Activated CD4-positive, alpha-beta T cell treated with anti-CD3 and anti-CD28 coated beads, Interleukin-2, amount 10 ng/mL, durations not matched to agents 7 days and 5 days (primary cell): ENCODE results near the gene MMP27. TPM values are rescaled to one million over a fixed set of nuclear protein-coding genes. Genes with fewer than 3 reads are reported as not detected.

ENCODE experiments used
- CTCF ChIA-PET: fragments of 350-600 bp; sonication (Branson Sonifier 250); formaldehyde crosslinking; loops from one replicate; lab custom pipeline; 2021; ENCODE audit warnings: antibody characterized with exemption; lab: Charles Lee
- POLR2A ChIA-PET: fragments of 350-600 bp; sonication (Branson Sonifier 250); formaldehyde crosslinking; loops from one replicate; lab custom pipeline; 2021; ENCODE audit warnings: antibody characterized with exemption; lab: Charles Lee
- DNase-seq: peaks from one replicate; pipeline ENCODE4 v3.0.0-alpha.2; 2020
- H3K27ac Mint-ChIP-seq: one replicate; pipeline ENCODE4 v1.8.0; 2021; ENCODE audit warnings: mild to moderate bottlenecking, moderate library complexity, mixed read lengths
- H3K27me3 Mint-ChIP-seq: one replicate; pipeline ENCODE4 v1.8.0; 2021; ENCODE audit warnings: mixed read lengths
- H3K36me3 Mint-ChIP-seq: one replicate; pipeline ENCODE4 v1.8.0; 2021; ENCODE audit warnings: low read depth, mixed read lengths
- H3K4me1 Mint-ChIP-seq: one replicate; pipeline ENCODE4 v1.8.0; 2021; ENCODE audit warnings: mixed read lengths
- H3K4me3 Mint-ChIP-seq: one replicate; pipeline ENCODE4 v1.8.0; 2021; ENCODE audit warnings: mild to moderate bottlenecking, moderate library complexity, mixed read lengths
- H3K9me3 Mint-ChIP-seq: one replicate; pipeline ENCODE4 v1.8.0; 2021; ENCODE audit warnings: mixed read lengths
- total RNA-seq, 2 experiments: library from RNA; stranded (reverse); gene quantifications; one replicate each; pipeline ENCODE4 v1.2.3, GENCODE V29; 2021

MMP27 gene
- total RNA-seq, 2 experiments from 2014 or later: not detected

- Mint-ChIP-seq H3K36me3 (no peaks in the 10 kb centered on the region), H3K4me3 (no peak overlapping the region), H3K27ac (no peak overlapping the region), H3K4me1 (no peaks in the 10 kb centered on the region), H3K9me3 (no peaks in the 10 kb centered on the region), H3K27me3 (peaks cover 13% of the 10 kb centered on the region)
- CTCF ChIA-PET: no interaction called here
- DNase-seq: no peak
- POLR2A ChIA-PET: no interaction called here
These were observed 14.2 kb upstream of the MMP27 start for GRCh38 chr11:102719620-102720277.

DNA sequence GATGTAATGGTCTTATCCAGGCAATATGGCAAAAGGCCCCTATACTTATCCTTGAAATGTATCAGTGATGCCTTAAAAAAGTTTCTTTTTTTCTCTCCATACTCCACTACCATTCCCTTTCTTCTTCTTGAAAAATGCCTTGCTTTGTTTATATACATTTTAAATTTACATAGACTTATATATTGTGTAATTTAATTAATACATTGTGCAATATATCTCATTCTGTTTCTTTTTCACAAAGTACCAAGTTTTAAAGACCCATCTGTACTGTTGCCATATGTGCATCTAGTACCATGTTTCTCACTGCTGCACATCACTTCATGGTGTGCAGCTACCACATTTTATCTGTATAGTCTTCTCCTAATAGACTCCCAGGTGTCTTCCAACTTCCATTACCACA is 11.7 kb upstream of the MMP27 start:
- Mint-ChIP-seq H3K27ac (no peak overlapping the region), H3K27me3 (peaks cover 16% of the 10 kb centered on the region), H3K4me1 (no peaks in the 10 kb centered on the region), H3K36me3 (no peaks in the 10 kb centered on the region), H3K9me3 (no peaks in the 10 kb centered on the region), H3K4me3 (no peak overlapping the region)
- DNase-seq: no peak
- CTCF ChIA-PET: no interaction called here
- POLR2A ChIA-PET: no interaction called here

DNA sequence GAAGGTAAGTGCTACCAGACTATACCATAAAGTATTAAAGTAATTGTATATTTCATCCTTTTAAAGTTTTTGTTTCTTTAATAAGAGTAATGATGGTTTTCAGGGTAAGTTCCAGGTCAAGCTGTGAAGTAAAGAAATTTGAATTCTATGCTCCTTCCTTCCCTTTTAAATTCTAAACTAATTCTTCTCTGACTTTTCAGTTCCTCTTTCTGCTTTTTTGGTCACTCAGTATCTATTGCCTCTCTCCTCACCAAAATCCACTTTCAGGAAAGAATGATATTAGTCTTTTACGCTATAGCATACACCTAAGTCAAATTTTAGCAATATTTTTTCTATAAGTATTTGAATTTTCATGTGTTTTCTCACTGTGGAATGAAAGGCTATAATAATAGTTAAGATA is 11.0 kb upstream of the MMP27 start:
- no peak for DNase-seq
- no peak overlapping the region for H3K4me3 Mint-ChIP-seq
- no peak overlapping the region for H3K27ac Mint-ChIP-seq
- no peaks in the 10 kb centered on the region for H3K36me3 Mint-ChIP-seq
- H3K27me3 Mint-ChIP-seq: peaks cover 16% of the 10 kb centered on the region
- ChIA-PET CTCF (no interaction called here), POLR2A (no interaction called here)
- H3K4me1 Mint-ChIP-seq: no peaks in the 10 kb centered on the region
- no peaks in the 10 kb centered on the region for H3K9me3 Mint-ChIP-seq

DNA sequence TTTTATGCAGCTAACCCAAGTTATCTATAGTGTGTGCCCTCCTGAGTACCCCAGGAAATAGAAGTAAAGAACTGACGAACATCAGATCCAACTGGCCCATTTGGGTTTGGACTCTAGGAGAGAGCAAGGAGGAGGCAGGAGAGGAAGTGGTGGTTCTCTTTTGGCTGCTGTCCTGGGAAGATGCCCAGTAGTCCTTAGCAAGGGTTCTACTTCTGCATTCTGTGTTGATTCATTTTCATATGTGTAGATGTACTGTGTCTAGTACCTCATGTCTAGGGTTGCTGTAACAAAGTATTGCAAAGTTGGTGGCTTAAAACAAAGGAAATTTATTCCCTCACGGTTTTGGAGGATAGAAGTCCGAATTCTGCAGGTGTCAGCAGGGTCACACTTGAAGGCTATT is 6.6 kb upstream of the MMP27 start:
- CTCF ChIA-PET: interaction anchor here (1.5 kb wide), 1 partner anchor 9 kb away, joined by 3 read pairs; no protein-coding TSS in a partner anchor

DNA sequence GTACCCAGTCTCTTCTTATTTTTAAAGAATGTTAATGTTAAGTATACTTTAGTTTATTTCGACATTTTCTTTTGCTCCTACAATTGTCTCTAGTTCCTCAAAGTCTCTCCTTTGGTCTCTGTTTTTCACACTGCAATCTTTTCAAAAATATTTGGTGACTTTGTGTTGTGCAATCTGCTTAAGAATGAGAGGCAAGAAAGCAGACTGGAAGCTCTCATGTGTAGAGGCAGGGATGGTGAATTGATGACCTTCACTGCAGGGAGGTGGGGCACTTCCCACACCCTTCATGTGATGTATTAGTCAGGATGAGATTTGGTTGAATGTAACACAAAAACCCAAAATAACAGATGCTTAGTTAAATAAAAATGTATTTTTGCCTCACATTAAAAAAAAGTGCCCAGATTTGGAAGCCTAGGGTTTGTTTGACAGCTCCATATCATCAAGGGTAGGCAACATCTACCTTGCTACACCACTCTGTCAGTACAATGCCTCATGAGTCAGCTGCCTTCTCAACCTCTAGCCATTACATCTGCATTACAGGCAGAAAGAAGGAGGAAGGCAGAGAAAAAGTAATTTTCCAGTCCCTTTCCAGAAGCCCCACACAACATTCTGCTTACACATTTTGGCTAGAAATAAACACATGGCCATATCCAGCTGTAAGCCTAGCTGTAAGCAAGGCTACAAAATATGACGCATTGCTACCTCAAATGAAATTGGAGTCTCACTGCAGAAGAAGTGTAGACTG is 3.8 kb upstream of the MMP27 start:
- H3K27ac Mint-ChIP-seq: no peak overlapping the region
- no peaks in the 10 kb centered on the region for H3K36me3 Mint-ChIP-seq
- peaks cover 21% of the 10 kb centered on the region for H3K27me3 Mint-ChIP-seq
- CTCF ChIA-PET: no interaction called here
- H3K9me3 Mint-ChIP-seq: no peaks in the 10 kb centered on the region
- DNase-seq: no peak
- POLR2A ChIA-PET: interaction anchor here (0.7 kb wide), 1 partner anchor 92 kb away, joined by 3 read pairs; no protein-coding TSS in a partner anchor
- H3K4me3 Mint-ChIP-seq: no peak overlapping the region
- no peaks in the 10 kb centered on the region for H3K4me1 Mint-ChIP-seq

More for the DNA sequence above, 6.6 kb upstream of the MMP27 start:
- POLR2A ChIA-PET: no interaction called here
- H3K36me3 Mint-ChIP-seq: no peaks in the 10 kb centered on the region
- H3K27ac Mint-ChIP-seq: no peak overlapping the region
- no peaks in the 10 kb centered on the region for H3K9me3 Mint-ChIP-seq
- H3K27me3 Mint-ChIP-seq: peaks cover 20% of the 10 kb centered on the region
- no peak overlapping the region for H3K4me3 Mint-ChIP-seq
- H3K4me1 Mint-ChIP-seq: no peaks in the 10 kb centered on the region
- DNase-seq: no peak

- Mint-ChIP-seq H3K4me3 (no peak overlapping the region), H3K9me3 (no peaks in the 10 kb centered on the region), H3K4me1 (peaks cover 6% of the 10 kb centered on the region), H3K27me3 (peaks cover 24% of the 10 kb centered on the region), H3K27ac (no peak overlapping the region), H3K36me3 (no peaks in the 10 kb centered on the region)
- ChIA-PET POLR2A (no interaction called here), CTCF (no interaction called here)
- DNase-seq: no peak
These were observed 3.1 kb upstream of the MMP27 start for GRCh38 chr11:102708654-102709053.

DNA sequence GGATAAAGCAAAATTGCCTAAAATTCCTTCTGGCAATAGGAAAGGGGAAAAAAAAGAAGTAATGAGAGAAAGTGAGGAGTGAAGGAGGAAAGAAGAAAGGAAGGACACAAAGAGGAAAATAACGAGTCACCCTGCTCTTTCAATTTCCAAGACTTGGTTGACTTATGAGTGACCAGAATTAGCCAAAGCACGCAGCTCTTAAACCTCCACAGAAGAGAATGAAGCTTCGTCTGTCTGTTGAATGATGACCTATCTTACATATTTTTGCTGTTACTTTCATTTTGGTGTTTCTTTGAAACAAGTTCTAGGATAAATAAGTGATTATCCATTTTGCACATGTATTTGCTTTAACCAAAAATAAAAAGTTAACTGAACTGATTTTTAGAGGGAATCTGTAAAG is 728 bp downstream of the MMP27 start:
- ChIA-PET CTCF (no interaction called here), POLR2A (no interaction called here)
- Mint-ChIP-seq H3K27me3 (peaks cover 18% of the 10 kb centered on the region), H3K4me1 (peaks cover 6% of the 10 kb centered on the region), H3K4me3 (no peak overlapping the region), H3K9me3 (no peaks in the 10 kb centered on the region), H3K27ac (no peak overlapping the region), H3K36me3 (no peaks in the 10 kb centered on the region)
- no peak for DNase-seq

DNA sequence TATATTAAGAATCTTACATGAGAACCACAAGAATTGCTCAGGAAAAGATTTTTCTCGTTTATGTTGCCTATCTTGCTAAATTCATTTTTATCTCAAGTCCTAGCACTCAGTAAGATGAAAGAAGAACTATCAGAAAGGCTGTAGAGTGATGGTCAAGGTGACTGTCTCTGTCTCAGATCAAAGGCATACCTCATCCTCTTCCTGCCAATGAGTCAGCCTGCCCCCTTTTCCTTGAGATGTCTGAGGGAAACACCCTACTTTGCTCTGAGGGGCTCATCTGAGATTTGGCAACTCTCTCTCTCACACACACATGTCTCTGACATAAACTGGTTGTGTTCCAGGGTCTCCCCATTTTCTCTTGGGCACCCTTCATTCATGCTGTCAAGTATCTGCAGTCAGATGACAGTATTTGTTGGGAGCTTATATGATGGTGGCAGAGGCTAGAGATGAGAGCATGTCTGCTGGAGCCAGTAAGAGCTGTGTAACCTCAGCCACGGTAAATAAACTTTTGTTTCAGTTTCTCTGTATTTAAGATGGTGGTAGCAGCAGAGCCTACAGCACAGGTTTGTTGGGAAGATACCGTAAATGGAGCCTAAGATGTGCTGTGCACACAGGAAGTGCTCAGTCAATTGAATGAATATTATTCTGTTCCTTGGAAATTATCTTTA is 1.6 kb downstream of the MMP27 start:
- no peak overlapping the region for H3K4me3 Mint-ChIP-seq

GRCh38 chr11:102695201-102695600 is 10.4 kb downstream of the MMP27 start:
- no peaks in the 10 kb centered on the region for H3K4me1 Mint-ChIP-seq
- H3K36me3 Mint-ChIP-seq: no peaks in the 10 kb centered on the region
- ChIA-PET POLR2A (no interaction called here), CTCF (no interaction called here)
- DNase-seq: no peak
- H3K9me3 Mint-ChIP-seq: no peaks in the 10 kb centered on the region
- no peak overlapping the region for H3K27ac Mint-ChIP-seq
- H3K4me3 Mint-ChIP-seq: no peak overlapping the region
- H3K27me3 Mint-ChIP-seq: peaks cover 10% of the 10 kb centered on the region

More for the DNA sequence above, 1.6 kb downstream of the MMP27 start:
- Mint-ChIP-seq H3K36me3 (no peaks in the 10 kb centered on the region), H3K27ac (no peak overlapping the region), H3K4me1 (peaks cover 6% of the 10 kb centered on the region), H3K27me3 (peaks cover 14% of the 10 kb centered on the region), H3K9me3 (no peaks in the 10 kb centered on the region)
- POLR2A ChIA-PET: no interaction called here
- CTCF ChIA-PET: no interaction called here
- no peak for DNase-seq

DNA sequence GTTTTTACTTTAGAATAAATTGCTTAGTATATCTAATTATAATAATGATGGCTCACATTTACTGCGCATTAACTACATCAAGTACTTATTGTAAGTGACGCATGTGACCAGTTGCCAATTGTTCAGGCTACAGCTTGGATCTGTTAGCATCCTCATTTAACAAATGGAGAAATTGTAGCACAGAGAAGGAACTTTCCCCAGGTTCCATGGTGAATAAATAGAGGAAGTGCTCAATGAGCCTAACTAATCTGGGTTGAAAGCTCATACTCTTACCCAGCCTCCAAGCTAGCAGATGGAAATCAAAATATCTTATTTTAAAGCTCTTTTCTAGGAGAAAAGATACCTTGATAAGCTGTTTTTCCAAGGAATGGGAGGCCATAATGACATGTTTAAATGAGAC is 19.8 kb downstream of the MMP27 start:
- no peak overlapping the region for H3K27ac Mint-ChIP-seq
- H3K4me3 Mint-ChIP-seq: no peak overlapping the region
- peaks cover 22% of the 10 kb centered on the region for H3K27me3 Mint-ChIP-seq
- no peak for DNase-seq
- no peaks in the 10 kb centered on the region for H3K4me1 Mint-ChIP-seq
- ChIA-PET POLR2A (no interaction called here), CTCF (interaction anchor here (0.6 kb wide), 2 partner anchors 142 to 176 kb away, joined by 3 to 4 read pairs; no protein-coding TSS in a partner anchor)
- no peaks in the 10 kb centered on the region for H3K36me3 Mint-ChIP-seq
- H3K9me3 Mint-ChIP-seq: no peaks in the 10 kb centered on the region

DNA sequence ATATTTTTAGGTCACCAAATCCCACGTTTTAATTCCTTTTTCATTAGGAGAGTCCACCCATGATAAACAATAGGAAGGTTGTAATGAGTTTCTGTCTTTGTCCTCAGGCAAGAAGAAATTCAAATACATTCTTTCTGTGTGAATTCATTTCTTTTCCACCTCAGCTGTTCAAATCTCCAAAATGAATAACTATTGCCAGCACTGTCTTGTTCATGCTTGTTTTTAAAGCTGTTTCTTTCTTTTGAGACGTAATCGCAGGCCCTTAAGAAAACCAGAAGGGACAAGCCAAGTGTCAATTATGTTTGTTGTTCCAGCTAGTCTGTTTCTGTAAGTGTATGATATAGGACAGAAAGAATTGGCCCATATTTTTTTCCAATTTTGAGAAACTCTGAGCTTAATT is 20.2 kb downstream of the MMP27 start:
- H3K4me1 Mint-ChIP-seq: no peaks in the 10 kb centered on the region
- H3K36me3 Mint-ChIP-seq: no peaks in the 10 kb centered on the region
- CTCF ChIA-PET: interaction anchor here (0.6 kb wide), 1 partner anchor 177 kb away, joined by 4 read pairs; no protein-coding TSS in a partner anchor
- no peak overlapping the region for H3K4me3 Mint-ChIP-seq
- H3K27ac Mint-ChIP-seq: no peak overlapping the region
- H3K9me3 Mint-ChIP-seq: no peaks in the 10 kb centered on the region
- POLR2A ChIA-PET: no interaction called here
- peaks cover 22% of the 10 kb centered on the region for H3K27me3 Mint-ChIP-seq
- DNase-seq: no peak

DNA sequence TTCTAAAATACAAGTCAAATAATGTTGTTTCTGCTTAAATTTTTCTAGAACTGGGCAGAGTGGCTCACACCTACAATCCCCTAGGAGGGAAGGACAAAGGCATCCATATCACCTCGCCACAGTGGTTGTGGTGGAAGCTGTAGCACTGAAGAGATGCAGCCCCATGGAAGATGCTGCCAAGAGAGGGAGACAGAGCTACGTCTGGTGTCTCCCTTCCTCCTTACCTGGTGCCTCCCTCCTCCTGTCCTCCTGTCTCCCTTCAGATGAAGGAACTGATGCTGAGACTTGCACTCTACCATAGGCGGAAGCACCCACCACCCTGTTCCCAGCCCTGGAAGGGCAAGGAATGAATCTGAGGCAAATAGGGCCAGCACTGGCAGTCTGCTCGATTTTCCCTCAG is 22.3 kb downstream of the MMP27 start:
- Mint-ChIP-seq H3K4me3 (no peak overlapping the region), H3K4me1 (no peaks in the 10 kb centered on the region), H3K36me3 (no peaks in the 10 kb centered on the region), H3K27me3 (peaks cover 24% of the 10 kb centered on the region), H3K27ac (no peak overlapping the region), H3K9me3 (no peaks in the 10 kb centered on the region)
- POLR2A ChIA-PET: no interaction called here
- DNase-seq: no peak
- CTCF ChIA-PET: no interaction called here

DNA sequence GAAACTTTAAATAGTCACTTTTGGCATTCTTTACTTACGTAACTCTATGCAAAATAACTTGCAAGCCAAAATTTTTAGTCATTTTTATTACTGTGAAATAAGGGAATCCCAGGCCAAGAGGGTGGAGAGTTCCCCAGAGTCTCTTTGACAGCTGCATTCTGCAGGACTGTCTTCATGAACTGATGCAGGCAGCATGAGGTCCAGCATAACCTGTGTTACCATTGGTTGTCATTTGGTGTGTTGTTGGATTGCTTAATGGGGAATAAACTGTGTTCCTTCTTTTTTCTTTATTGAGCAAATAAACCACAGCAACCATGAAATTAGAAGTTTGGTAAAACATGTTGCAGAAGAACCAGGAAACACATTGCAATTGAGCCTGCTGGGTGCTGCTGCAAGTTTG is 24.6 kb downstream of the MMP27 start:
- POLR2A ChIA-PET: no interaction called here
- Mint-ChIP-seq H3K4me1 (no peaks in the 10 kb centered on the region), H3K36me3 (no peaks in the 10 kb centered on the region), H3K27me3 (peaks cover 14% of the 10 kb centered on the region), H3K4me3 (no peak overlapping the region), H3K27ac (no peak overlapping the region), H3K9me3 (no peaks in the 10 kb centered on the region)
- CTCF ChIA-PET: no interaction called here
- DNase-seq: no peak
